Endothelial cell (in vitro differentiated cells): ENCODE measurements around the gene ZBP1. TPM values are rescaled to one million over a fixed set of nuclear protein-coding genes. Genes with fewer than 3 reads are reported as not detected.
A peak's percentile ranks its signal among the peaks of the same experiment; 100 is the strongest.

ENCODE experiments used
- DNase-seq: peaks from one replicate; pipeline ENCODE4 v3.0.0; 2021; ENCODE audit warnings: low spot score
- H3K27ac Mint-ChIP-seq: one replicate; pipeline ENCODE4 v1.8.0; 2021; ENCODE audit warnings: mixed read lengths, inconsistent platforms; ENCODE audit not compliant: unreplicated experiment
- H3K27me3 Mint-ChIP-seq: one replicate; pipeline ENCODE4 v1.8.0; 2021; ENCODE audit warnings: mild to moderate bottlenecking, moderate library complexity, mixed read lengths, inconsistent platforms; ENCODE audit not compliant: unreplicated experiment
- H3K36me3 Mint-ChIP-seq: one replicate; pipeline ENCODE4 v1.8.0; 2021; ENCODE audit warnings: mild to moderate bottlenecking, low read depth, mixed read lengths, inconsistent platforms; ENCODE audit not compliant: unreplicated experiment
- H3K4me1 Mint-ChIP-seq: one replicate; pipeline ENCODE4 v1.8.0; 2021; ENCODE audit warnings: mild to moderate bottlenecking, mixed read lengths, inconsistent platforms; ENCODE audit not compliant: unreplicated experiment
- H3K4me3 Mint-ChIP-seq: one replicate; pipeline ENCODE4 v1.8.0; 2021; ENCODE audit warnings: mild to moderate bottlenecking, mixed read lengths, inconsistent platforms; ENCODE audit not compliant: unreplicated experiment
- H3K9me3 Mint-ChIP-seq: one replicate; pipeline ENCODE4 v1.8.0; 2021; ENCODE audit warnings: mixed read lengths, inconsistent platforms; ENCODE audit not compliant: unreplicated experiment
- CTCF ChIP-seq: fragments of 200-600 bp; sonication (generic); IDR thresholded peaks from one replicate; pipeline ENCODE4 v1.5.0; 2021; ENCODE audit warnings: antibody characterized with exemption; ENCODE audit not compliant: unreplicated experiment
- total RNA-seq: library from RNA; stranded (reverse); fragmentation: NEBNext Ultra II Directional; extraction: Animal tissue kit (Norgen Biotek cat#: 25700); gene quantifications from one replicate; pipeline ENCODE4 v1.2.1, GENCODE V29; 2021; ENCODE audit not compliant: unreplicated experiment

Gene ZBP1
- total RNA-seq, 1 donor from 2014 or later: not detected

GRCh38 chr20:57596998-57597939, 23.0 kb downstream of the ZBP1 start:
- Mint-ChIP-seq H3K4me3 (no peak overlapping the region), H3K4me1 (no peaks in the 10 kb centered on the region)

GRCh38 chr20:57596358-57596757, 23.9 kb downstream of the ZBP1 start:
- Mint-ChIP-seq H3K36me3 (no peaks in the 10 kb centered on the region), H3K4me3 (no peak overlapping the region), H3K27me3 (no peaks in the 10 kb centered on the region), H3K4me1 (no peaks in the 10 kb centered on the region), H3K27ac (no peak overlapping the region), H3K9me3 (no peaks in the 10 kb centered on the region)
- no peak for DNase-seq
- no peak for TF ChIP-seq CTCF

More at GRCh38 chr20:57596998-57597939, 23.0 kb downstream of the ZBP1 start:
- DNase-seq: peak; percentile 85
- Mint-ChIP-seq H3K9me3 (no peaks in the 10 kb centered on the region), H3K36me3 (no peaks in the 10 kb centered on the region), H3K27me3 (no peaks in the 10 kb centered on the region), H3K27ac (no peak overlapping the region)
- TF ChIP-seq CTCF: peak; percentile 98

- TF ChIP-seq CTCF: no peak
- H3K27ac Mint-ChIP-seq: no peak overlapping the region
- DNase-seq: no peak
- no peaks in the 10 kb centered on the region for H3K4me1 Mint-ChIP-seq
- H3K36me3 Mint-ChIP-seq: no peaks in the 10 kb centered on the region
- H3K27me3 Mint-ChIP-seq: no peaks in the 10 kb centered on the region
- no peaks in the 10 kb centered on the region for H3K9me3 Mint-ChIP-seq
- no peak overlapping the region for H3K4me3 Mint-ChIP-seq
Observed at GRCh38 chr20:57595041-57596030, 24.9 kb downstream of the ZBP1 start.

- no peaks in the 10 kb centered on the region for H3K36me3 Mint-ChIP-seq
- TF ChIP-seq CTCF: peak; percentile 89
- H3K4me3 Mint-ChIP-seq: no peak overlapping the region
- no peak overlapping the region for H3K27ac Mint-ChIP-seq
- DNase-seq: peak; percentile 68
- no peaks in the 10 kb centered on the region for H3K9me3 Mint-ChIP-seq
- H3K4me1 Mint-ChIP-seq: no peaks in the 10 kb centered on the region
- H3K27me3 Mint-ChIP-seq: no peaks in the 10 kb centered on the region
Observed at GRCh38 chr20:57594092-57594951, 25.9 kb downstream of the ZBP1 start.
